HG03457 (cell line): ENCODE measurements around the gene GPR78.

ENCODE experiments used
- ATAC-seq: cut with Tn5 transposase; IDR thresholded peaks from one replicate; pipeline ENCODE4 v1.9.1; 2021; ENCODE audit warnings: moderate number of reproducible peaks; ENCODE audit not compliant: unreplicated experiment

Gene GPR78

DNA sequence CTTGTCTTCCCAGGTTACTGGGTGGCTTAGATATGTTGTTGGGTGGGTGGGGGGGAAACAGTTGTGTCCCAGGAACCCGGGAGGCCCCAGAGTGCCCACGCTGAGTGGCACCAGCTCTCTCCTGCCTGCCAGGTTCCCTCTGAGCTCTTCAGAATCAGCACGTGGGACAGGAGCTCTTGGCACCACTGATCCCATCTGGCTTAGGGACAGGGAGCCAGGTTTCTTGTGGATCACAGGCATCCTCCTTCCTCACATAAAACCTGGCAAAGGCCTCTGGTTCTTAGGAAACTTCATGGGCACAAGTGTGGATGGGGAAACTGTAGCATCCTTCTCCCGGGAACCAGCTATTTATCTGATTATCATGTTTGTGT, 3.4 kb downstream of the GPR78 start:
- no peak for ATAC-seq

- ATAC-seq: no peak
Observed at GRCh38 chr4:8585186-8585585, 5.0 kb downstream of the GPR78 start.

- ATAC-seq: no peak
Observed at GRCh38 chr4:8585721-8586212, 5.6 kb downstream of the GPR78 start.

DNA sequence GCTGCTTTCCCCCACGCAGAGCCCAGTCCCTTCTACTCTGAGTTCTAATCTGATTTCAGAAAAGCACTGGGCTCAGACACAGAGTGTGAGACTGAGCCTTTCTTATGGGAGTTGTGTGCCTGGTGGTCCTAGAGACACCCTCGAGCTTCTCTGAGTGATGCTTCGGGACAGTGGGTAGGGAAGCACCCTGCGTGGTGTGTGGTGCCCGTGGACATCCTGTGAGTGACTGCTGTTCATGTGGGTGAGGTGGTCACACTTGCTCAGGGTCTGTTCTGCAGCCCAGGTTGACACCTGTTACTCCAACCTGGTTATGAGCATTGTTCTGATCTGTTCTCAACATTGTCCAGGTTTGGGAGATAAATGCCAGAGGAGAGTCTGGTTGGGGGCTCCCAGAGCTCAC, 6.1 kb downstream of the GPR78 start:
- no peak for ATAC-seq

DNA sequence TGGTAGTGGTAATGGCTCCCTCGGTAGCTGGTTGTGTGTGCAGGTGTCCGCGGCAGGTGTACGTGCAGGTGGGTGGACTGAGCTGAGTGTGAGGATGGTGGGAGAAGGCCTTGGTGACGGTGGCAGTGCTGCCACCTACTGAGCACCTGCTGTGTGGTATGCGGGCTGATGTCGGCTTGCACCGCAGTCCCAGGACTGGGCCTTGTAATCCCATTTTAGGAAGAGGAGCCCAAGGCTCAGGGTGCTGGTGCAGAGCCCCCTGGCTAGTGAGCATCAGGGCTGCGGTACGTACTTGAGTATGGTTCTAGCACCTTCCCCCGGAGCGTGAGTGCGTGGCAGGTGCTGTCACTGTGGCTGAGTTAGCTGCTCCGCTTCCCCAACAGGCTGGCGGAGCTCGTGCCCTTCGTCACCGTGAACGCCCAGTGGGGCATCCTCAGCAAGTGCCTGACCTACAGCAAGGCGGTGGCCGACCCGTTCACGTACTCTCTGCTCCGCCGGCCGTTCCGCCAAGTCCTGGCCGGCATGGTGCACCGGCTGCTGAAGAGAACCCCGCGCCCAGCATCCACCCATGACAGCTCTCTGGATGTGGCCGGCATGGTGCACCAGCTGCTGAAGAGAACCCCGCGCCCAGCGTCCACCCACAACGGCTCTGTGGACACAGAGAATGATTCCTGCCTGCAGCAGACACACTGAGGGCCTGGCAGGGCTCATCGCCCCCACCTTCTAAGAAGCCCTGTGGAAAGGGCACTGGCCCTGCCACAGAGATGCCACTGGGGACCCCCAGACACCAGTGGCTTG, 6.7 kb downstream of the GPR78 start:
- ATAC-seq: no peak

- no peak for ATAC-seq
Observed at GRCh38 chr4:8587469-8588195, 7.4 kb downstream of the GPR78 start.

GRCh38 chr4:8588196-8588470, 7.9 kb downstream of the GPR78 start:
- no peak for ATAC-seq

- no peak for ATAC-seq
Observed at GRCh38 chr4:8589336-8589735, 9.1 kb downstream of the GPR78 start.

- ATAC-seq: no peak
Observed at GRCh38 chr4:8589823-8590545, 9.8 kb downstream of the GPR78 start.

DNA sequence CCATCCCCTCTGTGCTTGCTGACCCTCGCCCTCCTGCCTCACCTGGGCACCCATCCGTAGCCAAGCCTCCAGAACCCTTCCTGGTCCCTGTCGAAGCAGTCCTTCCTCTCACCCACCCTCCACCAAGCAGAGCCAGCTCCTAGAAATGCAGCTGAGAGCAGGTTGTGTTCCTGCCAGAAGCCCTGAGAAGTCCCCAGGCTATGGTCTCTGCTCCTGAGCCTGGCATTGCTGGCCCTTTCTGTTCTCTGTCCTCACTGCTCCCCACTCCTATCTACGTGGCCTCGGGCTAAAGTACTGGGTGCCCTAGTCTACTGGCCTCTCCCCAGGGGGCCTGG, 10.3 kb downstream of the GPR78 start:
- no peak for ATAC-seq

- no peak for ATAC-seq
Observed at GRCh38 chr4:8591114-8591513, 10.9 kb downstream of the GPR78 start.

GRCh38 chr4:8591626-8592365, 11.6 kb downstream of the GPR78 start:
- ATAC-seq: no peak

GRCh38 chr4:8592366-8593263, 12.4 kb downstream of the GPR78 start, which contains the start of gene CPZ:
TSS of gene CPZ (plus strand) at chr4:8592765. CDS start at chr4:8592834, 69 bp downstream.
- ATAC-seq: no peak

DNA sequence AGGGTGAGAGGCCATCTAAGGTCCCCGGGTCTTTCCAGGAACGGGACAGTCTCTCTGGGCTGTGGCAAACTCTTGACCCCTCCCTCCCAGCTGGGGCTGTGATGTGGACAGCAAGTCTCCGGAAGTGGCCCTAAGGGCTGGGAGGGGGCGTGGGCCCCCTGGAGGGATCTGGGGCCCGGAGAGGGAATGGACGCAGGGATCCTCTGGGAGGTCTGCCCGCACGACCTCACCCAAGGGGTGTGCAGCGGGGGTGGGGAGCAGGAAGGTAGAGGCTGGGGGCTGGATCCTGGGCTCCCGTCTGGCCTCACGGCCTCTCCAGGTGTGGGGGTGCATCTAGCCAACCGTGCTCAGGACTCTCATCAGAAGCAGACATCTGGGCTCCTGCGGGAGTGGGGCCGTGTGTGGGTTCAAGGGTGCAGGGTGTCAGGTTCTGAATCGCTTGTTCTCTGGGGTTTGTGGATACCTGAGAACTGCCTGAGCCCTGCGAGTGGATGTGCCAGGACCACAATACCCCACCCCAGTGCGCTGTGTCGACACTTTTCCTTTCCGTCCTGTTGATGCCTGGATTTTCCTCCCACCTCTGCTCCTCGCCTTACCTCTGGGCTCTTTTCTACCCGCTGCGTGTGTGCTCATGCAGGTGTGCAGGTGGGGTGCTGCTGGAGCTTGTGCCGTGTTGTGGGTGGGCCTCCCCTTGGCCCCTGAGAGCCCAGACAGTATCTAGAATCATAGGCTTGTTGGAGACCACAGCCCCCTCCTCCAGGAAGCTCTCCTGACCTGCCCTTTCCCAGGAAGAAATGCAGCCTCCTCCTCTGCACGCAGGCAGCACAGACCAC, 13.3 kb downstream of the GPR78 start:
- no peak for ATAC-seq

DNA sequence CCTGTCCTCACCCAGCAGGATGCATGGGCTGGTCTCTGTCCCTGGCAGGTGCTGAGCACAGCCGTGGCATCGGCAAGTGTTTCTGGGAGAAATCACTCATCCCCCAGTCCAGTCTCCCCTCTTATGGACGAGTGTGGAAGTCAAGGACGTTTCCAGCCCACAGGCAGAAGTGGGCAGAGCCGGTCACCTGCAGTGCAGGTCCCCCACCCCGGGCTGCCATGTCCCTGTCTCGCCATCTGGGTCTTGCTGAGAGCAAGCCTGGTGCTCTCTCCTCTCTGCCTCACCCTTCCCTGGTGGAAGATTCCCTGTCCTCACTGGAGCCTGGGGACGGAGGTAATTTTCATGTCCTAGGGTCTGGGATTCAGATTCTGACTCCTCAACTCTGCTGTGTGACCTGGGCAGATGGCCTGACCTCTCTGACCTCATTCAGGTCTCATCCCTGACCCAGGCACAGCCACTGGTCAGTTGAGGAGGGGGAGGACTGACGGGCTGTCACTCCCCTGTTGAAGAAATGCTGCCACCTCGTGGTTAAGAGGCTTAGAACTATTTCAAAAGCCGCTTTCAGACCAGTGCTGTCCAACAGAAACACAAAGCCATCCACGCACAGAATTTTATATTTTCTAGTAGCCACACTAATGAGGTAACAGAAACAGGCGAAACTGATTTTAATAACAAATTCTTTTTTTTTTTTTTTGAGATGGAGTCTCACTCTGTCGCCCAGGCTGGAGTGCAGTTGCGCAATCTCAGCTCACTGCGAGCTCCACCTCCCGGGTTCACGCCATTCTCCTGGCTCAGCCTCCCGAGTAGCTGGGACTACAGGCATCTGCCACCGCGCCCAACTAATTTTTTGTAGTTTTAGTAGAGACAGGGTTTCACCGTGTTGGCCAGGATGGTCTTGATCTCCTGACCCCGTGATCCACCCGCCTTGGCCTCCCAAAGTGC, 14.2 kb downstream of the GPR78 start:
- ATAC-seq: no peak

GRCh38 chr4:8595237-8596087, 15.3 kb downstream of the GPR78 start:
- ATAC-seq: no peak

DNA sequence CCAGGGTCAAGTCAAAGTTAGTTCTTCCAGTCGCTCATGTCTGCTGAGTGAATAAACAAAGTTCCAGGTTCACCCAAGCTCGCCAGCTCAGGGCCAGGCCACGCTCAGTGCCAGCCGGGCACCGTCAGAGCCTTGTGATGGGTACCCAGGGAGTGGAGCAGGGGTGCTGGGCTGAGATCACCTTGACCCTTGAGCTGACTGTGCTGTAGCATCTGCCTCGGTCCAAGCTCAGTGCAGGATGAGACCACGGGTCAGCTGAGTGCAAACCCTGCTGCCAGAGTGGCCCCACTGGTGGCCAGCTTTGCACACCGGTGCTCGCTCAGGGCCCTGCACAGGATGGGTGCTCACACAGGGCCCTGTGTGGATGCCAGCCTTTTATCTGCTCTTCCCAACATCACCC, 16.7 kb downstream of the GPR78 start:
- ATAC-seq: no peak
